NCI-H187 (cell line): ENCODE data around the gene MTX1.
"Not testable (repeated sequence)": the region's sequence is repeated elsewhere in the genome, so short reads cannot be mapped to it uniquely, and the experiment has no call there.

Source experiments
- DNase-seq, 2 experiments: peaks; one replicate each; lab custom pipeline; 2025; lab: John Stamatoyannopoulos, UW

MTX1 gene

DNA sequence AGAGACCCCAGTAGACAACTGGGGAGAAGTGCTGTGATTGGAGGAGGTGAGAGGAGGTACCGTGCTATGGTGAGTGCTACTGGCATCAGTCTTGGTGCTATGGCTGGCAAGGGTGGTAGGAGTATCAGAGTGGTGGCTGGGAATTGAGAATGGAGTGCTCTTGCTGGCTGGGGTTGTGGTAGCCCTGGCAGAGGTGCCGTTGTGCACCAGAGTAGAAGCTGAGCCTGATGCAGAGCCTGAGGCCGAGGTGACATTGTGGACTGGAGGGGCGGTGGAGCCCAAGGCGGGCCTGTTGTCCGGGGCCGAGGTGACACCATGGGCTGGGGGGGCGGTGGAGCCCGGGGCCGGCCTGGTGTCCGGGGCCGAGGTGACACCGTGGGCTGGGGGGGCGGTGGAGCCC is 20.2 kb upstream of the MTX1 start:
- DNase-seq, result no peak

DNA sequence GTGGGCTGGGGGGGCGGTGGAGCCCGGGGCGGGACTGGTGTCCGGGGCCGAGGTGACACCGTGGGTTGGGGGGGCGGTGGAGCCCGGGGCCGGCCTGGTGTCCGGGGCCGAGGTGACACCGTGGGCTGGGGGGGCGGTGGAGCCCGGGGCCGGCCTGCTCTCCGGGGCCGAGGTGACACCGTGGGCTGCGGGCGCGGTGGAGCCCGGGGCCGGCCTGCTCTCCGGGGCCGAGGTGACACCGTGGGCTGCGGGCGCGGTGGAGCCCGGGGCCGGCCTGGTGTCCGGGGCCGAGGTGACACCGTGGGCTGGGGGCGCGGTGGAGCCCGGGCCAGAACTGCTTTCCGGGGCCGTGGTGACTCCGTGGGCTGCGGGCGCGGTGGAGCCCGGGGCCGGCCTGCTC is 18.6 kb upstream of the MTX1 start:
- DNase-seq, result not testable (repeated sequence)

- no peak for DNase-seq
These were observed 16.6 kb upstream of the MTX1 start for GRCh38 chr1:155191904-155192303.

GRCh38 chr1:155192346-155193274 is 15.9 kb upstream of the MTX1 start:
- peak; percentile 72 to 85 for DNase-seq

- DNase-seq, result peak; percentile 87 to 92
These were observed 15.1 kb upstream of the MTX1 start for GRCh38 chr1:155193275-155193990.

GRCh38 chr1:155193991-155194240 is 14.6 kb upstream of the MTX1 start:
- not testable (repeated sequence) for DNase-seq

GRCh38 chr1:155195201-155196102 is 13.0 kb upstream of the MTX1 start:
- no peak for DNase-seq

GRCh38 chr1:155196103-155196892 is 12.2 kb upstream of the MTX1 start:
- DNase-seq, result no peak

- DNase-seq, result no peak
These were observed 11.4 kb upstream of the MTX1 start for GRCh38 chr1:155196893-155197638.

GRCh38 chr1:155197901-155198546 is 10.5 kb upstream of the MTX1 start:
- no peak for DNase-seq

DNA sequence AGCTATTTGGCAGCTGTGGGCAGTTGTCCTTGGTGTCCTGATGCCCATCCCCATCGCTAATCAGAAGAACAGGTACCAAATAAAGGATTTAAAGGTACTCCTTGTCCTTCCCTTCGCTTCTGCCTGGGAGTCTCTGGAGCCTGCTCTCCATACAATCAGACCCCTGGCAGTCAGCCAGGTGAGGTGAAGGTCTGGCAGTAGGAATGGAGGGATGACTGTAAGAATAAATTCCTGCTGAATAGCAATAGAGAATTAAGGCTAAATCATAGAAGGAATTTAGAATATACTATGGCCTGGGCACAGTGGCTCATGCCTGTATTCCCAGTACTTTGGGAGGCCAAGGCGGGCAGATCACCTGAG is 10.0 kb upstream of the MTX1 start:
- no peak for DNase-seq

GRCh38 chr1:155199792-155200191 is 8.7 kb upstream of the MTX1 start:
- no peak for DNase-seq

- no peak for DNase-seq
These were observed 7.6 kb upstream of the MTX1 start for GRCh38 chr1:155200920-155201319.

DNA sequence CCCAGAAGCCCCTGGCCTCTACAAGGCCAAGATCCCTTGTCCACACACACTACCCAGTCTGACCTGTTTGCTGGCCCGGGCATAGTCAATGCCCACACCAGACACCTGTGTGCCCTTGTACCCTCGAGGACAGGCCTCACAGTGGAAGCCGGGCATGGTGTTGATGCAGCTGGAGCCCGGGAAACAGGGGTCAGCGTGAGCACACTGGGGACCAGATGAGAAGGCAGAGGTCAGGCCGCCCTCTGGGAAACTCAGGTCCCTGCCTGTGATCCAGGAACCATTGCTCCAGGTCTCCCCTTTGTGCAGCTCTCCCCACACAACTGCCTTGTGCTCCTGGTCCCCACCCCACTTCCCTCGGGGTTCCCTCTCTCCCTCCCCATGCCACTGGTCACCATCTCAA is 6.3 kb upstream of the MTX1 start:
- DNase-seq, result no peak

- no peak for DNase-seq
These were observed 5.6 kb upstream of the MTX1 start for GRCh38 chr1:155202731-155203515.

DNA sequence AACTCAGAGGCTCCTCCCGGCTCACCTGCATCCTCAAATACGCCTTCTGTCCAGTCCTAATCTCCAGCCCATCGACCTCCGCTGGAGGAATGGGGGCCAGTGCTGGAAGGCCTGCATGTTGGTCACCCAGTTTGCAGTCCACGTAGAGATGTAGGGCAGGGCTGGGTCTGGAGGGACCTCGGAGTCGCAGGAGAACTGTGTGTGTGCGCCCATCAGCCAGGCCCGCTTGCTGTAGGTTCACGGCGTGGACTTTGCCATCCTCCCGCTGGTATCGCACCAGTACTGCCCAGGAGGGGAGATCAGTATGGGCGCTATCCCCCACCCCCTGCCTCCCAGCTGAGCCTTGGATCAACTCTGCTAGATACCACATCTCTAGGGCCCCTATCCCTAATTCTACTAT is 3.5 kb upstream of the MTX1 start:
- DNase-seq, result no peak

DNA sequence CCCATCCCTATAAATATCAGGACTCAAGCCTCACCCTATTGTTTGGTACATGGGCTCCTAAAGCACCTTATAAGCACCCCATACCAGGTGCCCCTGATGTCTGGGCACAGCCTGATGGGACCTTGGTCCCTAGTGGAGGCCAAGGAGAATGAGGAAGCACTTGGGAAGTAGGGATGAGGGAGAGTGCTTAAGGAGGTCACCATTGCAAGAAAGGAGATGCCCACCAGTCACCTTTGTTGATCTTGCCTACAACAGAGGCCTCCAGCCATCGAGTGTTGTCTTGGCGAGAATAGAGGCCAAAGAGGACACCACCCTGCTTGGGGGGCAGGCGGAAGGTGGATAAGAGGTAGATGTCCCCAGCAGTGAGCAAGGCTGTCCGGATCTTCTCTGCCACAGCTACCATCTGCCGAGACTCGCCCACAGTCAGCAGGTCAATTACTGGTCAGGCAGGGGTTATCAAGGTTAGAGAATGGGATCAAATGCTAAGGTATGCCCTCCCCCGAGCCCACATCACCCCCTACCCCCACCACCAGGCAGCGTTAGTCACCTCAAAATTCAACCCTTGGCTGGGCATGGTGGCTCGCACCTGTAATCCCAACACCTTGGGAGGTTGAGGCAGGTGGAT is 2.4 kb upstream of the MTX1 start:
- DNase-seq, result no peak

- DNase-seq, result peak; percentile 82 to 95
These were observed 1.3 kb upstream of the MTX1 start for GRCh38 chr1:155206891-155207805.
